ENCODE results near the gene LDB1. TPM values are rescaled to one million over a fixed set of nuclear protein-coding genes. Genes with fewer than 3 reads are reported as not detected.

Gene LDB1
- total and polyA plus RNA-seq, 2 of the 13 experiments (the other 11 are each of a cell fraction or from before 2014, with no cell fraction given), result 17.2 to 45.5 TPM

- TF ChIP-seq TERF1 (CRISPR knock-in tag; IDR thresholded peaks at IDR 0.05) (no peak), NR2C2 (CRISPR knock-in tag; IDR thresholded peaks at IDR 0.05; ENCODE audit: borderline replicate concordance) (peak; percentile 96), ZNF383 (CRISPR knock-in tag; IDR thresholded peaks at IDR 0.05; ENCODE audit: borderline replicate concordance) (no peak), NR2F6 (IDR thresholded peaks at IDR 0.05) (no peak; the same call in 1 of the 2 replicates), NR2F6 (CRISPR knock-in tag; IDR thresholded peaks at IDR 0.05) (peak; percentile 32; the same call in 1 of the 2 replicates), MAZ (IDR thresholded peaks at IDR 0.05; ENCODE audit: borderline replicate concordance, low read depth, low read length) (0 out of 2 replicates have a peak, but pooled peaks have one; percentile 54), MAZ (CRISPR knock-in tag; IDR thresholded peaks at IDR 0.05; ENCODE audit: low read depth) (peak; percentile 49; the same call in 1 of the 2 replicates), GPN1 (CRISPR knock-in tag; IDR thresholded peaks at IDR 0.05; ENCODE audit: borderline replicate concordance) (no peak), ZKSCAN1 (IDR thresholded peaks at IDR 0.05; ENCODE audit: low read length) (no peak), MYPOP (CRISPR knock-in tag; IDR thresholded peaks at IDR 0.05) (peak; percentile 69), AGO1 (IDR thresholded peaks at IDR 0.05; ENCODE audit: low read depth, low read length, poor library complexity, severe bottlenecking) (peak; percentile 88), SRSF1 (optimal IDR thresholded peaks at IDR 0.05; ENCODE audit: low read depth, low read length) (peak; percentile 83), ZMYM4 (CRISPR knock-in tag; IDR thresholded peaks at IDR 0.05) (peak; percentile 91), MEIS1 (CRISPR knock-in tag; IDR thresholded peaks at IDR 0.05; ENCODE audit: borderline replicate concordance) (no peak; the same call in 1 of the 2 replicates), HHEX (CRISPR knock-in tag; IDR thresholded peaks at IDR 0.05) (no peak), ZNF816 (CRISPR knock-in tag; IDR thresholded peaks at IDR 0.05; ENCODE audit: borderline replicate concordance) (peak; percentile 84; the same call in 1 of the 2 replicates), ZBTB1 (CRISPR knock-in tag; IDR thresholded peaks at IDR 0.05; ENCODE audit: borderline replicate concordance) (no peak), ZBTB39 (CRISPR knock-in tag; IDR thresholded peaks at IDR 0.05) (no peak), ZNF556 (CRISPR knock-in tag; IDR thresholded peaks at IDR 0.05; ENCODE audit: borderline replicate concordance) (peak; percentile 71; the same call in 1 of the 2 replicates), ZNF251 (CRISPR knock-in tag; IDR thresholded peaks at IDR 0.05) (no peak)
Measured at GRCh38 chr10:102151774-102152544, 31.8 kb upstream of the LDB1 start, which contains the start of gene NOLC1 (continued).
